ENCODE data around the gene RNLS. TPM values are rescaled to one million over a fixed set of nuclear protein-coding genes. Genes with fewer than 3 reads are reported as not detected.

The RNLS gene
- total RNA-seq, 1 donor from 2014 or later: 11.9 TPM

DNA sequence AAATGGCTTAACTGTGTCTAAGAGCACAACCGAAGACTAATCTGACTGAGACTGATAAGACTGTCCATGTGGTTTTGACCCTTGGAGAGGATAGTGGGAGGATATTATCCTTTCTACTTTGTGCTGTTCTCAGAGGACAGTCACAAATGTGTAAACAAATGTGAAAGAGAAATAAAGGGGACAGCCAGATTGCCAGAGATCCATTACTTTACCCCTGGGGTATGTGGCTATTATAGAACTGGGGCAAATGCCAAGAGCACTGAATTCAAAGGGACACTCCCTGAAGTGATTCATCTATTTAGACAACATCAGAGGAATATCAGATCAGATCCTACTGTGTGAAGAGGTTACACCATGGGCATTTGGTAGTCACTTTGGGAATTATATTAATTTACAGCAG is 154.7 kb downstream of the RNLS start:
- DNase-seq: no peak

DNA sequence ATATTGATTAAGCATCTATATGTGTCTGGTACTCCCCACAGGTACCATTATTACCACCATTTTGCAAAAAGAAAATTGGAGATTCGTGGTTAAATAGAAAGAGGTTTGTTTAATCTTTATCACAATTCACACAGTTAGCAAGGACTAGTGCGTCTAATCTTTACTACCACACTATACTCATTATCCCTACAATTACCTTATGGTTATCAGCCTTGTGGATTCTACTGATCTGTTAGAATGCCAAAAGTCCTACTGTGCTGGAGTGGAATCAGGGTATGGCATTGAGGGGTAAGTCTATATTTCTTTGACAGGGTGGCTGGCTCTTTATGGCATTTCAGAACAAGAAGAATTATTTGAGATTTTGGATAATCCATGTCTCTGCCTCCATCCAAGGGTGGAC is 156.1 kb downstream of the RNLS start:
- no peak for DNase-seq

DNA sequence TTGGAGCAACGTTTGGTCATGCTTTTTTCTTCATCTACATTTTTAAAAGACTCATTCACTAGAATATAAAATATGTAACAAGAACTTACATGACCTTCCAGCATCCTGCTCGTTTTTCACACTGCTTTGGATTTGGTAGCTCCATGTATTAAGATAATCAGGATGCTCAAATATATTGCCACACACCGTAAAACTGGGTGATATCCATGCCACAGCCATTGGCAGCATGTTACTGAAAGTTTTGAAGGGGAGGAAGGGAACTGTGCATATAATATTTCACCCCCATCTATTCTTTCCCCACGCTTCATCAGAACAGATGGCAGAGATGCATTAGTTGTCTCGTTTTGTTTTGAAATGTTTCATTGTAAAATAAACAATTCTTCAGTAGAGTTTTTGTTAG is 158.2 kb downstream of the RNLS start:
- no peak for DNase-seq

DNA sequence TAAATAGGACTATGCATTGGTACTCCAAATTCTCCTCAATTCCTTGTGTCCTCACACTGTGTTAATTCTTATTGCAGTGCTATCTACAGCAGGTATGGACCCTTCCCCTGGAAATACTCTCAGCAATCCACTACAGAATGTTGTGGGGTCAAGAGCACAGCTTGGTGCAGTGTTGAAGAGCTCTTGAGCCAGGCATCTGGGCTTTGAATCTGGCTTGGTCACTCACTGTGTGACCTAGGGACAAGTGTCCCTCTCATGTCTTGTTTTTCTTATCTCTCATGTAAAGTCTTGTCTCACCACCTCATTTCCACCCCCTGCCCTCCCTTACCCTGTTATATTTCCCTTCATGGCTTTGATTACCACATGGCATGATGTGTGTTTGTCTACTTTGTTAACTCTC is 159.4 kb downstream of the RNLS start:
- no peak for DNase-seq

DNA sequence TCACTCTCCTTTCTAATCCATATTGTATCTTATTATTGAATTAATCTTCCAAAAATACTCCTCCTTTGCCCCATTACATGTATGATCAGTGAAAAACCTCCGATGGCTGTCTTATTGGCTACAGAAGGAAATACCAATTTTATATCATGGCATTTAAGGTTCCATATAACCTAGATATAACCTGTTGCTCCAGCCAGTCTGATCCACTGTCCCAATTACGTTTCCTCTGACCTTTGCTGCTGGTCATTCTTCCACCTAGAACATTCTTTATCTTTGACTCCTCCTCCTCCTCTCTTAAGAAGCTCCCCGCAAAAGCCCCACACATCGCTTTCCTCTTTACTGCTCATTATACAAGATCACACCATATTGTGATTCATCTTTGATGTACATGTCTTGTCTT is 161.5 kb downstream of the RNLS start:
- no peak for DNase-seq

DNA sequence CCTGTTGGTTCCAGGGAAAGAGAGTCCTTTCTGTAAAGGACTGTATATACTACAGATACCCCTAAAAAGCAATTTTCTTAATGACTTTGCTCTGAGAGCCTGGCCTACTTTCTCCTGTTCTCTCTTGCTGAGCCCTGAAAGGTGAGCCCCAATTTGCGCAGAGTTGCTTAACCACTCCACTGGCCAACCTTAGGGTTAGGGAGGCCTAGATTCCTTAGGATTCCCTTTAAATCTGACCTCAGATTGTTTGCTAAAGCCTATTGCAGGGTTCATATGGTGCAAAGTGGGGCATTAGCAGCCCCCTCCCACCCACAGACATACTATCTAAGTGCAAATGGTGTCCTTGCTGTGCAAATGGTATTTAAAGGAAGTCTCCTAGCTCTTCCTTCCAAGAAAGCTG is 164.2 kb downstream of the RNLS start:
- DNase-seq: no peak

DNA sequence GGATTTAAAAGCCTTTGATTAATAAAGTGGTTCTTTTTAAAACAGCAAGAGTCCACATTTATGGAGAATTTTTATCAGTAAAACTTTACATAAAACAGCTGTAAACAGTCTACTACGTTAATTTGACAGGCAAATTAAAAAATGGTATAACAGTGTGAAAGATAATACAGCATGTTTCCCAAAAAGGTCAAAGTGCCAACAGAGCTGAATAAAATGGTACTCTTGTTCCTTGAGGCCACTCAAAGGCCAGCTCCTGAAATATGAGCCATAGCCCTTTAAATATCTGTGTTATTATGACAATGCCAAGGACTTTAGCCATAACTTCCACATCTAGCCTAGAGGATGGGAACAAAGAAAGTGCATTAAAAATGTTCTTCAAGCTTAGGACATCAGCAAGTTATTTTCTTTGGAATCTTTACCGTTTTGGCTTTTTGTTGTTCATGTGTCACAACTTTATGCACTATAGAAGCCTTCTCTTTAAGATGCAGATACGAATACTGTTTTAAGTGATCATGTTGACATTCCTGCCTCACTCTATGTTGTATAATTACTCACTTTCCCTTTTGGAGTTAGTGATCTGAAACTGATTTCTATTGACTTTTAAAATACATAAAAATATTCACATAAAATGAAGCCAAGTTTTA is 165.6 kb downstream of the RNLS start:
- DNase-seq: peak; percentile 32

DNA sequence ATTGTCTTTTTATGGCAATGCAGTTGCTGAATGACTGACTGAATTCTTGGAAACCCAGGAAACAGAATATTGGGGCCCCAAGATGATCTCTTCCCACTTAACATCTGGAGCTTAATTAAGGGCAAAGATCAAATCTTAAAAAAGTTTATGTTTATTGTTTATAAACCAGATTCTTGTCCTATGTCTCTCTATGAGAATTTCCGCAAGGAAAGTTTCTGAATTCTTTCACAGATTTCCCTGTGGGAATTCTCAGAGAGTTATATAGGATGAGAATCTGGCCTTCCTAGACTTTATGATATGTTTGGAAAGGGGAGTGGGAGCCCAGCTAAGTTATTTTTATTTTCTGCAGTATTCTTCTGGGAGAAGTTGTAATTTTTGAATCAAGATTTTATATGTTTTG is 166.3 kb downstream of the RNLS start:
- DNase-seq: peak; percentile 38

DNA sequence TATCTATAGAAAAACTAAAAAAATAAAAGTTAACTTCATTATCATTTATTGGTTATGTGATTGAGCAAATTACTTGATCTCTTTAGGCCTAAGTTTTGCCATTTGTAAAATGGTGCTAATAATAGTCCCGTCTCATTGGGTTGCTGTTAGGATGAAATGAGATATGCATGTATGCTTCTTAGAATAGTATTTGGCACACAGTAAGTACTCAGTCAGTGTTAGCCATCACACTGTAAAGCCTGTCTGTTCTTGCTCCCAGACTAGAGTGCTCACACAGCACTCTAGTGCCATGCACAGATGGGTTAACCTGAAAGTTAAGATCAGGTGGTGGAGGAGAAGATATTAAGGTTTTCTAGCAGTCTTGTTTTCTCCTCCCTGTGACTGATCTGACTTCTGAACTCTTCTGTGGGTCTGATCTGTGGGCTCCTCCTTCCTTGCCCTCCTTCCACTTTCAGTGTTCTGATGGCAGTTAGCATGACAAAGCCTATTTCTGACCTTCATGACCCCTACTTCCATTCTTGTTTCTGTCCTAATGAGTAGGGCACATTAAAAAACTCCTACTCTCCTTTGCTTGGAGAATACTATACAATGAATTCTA is 167.5 kb downstream of the RNLS start:
- no peak for DNase-seq

DNA sequence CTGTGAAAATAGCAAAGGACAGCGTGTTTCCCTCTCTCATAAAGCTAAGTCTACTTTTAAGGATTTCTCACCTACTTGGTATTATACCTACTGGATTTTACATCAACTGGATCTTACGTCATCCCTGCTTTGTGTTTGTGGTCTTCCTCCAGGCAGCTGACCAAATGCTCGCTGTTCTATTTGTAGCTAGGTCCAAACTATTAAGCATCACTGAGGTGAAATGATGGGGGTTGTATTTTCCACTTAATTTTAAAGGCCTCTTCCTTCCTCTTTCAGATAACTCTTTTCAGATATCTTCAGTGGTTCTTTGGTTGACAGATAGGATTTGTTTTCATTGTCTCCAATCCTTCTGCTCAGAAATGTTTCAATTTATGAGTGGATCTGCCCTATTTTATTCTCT is 169.7 kb downstream of the RNLS start:
- no peak for DNase-seq

DNA sequence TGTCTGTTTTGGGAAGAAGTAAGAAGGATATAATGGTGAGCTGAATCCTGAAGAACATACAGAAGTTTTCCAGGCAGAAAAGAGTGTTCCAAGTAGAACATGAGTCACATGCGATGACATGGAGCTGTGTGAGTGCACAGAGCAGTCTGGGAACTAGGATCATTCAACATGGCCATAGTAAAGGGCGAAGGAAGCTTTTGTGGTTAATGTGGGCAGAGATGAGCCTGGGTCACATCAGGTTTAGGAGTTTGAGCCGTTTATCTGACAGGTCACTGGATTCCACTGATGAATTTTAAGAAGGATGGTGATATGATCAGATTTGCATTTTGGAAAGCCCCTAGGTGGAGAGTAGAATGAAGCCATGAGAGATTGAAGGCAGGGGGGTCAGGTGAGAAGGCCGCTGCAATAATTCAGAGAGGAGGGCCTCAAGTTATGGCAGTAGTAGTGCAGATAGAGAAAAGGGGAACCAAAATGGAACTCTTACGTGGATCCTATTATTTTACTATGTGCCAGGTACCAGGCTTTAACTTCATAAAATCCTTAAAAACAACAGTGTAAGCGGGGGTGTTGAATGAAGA is 171.3 kb downstream of the RNLS start:
- DNase-seq: no peak

DNA sequence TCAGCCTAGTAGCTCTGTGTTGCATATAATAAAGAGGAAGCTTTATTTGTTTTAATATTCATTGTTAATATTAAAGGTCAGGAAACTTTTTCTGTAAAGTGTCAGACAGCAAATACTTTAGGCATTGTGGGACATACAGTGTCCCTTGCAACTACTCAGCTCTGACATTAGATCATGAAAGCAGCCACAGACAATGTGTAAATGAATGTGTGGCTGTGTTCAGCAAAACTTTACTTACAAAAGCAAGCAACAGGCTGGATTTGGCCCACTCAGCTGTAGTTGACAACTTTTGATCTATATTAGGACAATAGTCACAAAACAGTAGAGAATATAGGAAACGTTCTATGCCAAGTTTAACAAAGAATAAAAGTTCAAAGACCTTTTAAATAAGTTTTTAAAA is 173.3 kb downstream of the RNLS start:
- no peak for DNase-seq

DNA sequence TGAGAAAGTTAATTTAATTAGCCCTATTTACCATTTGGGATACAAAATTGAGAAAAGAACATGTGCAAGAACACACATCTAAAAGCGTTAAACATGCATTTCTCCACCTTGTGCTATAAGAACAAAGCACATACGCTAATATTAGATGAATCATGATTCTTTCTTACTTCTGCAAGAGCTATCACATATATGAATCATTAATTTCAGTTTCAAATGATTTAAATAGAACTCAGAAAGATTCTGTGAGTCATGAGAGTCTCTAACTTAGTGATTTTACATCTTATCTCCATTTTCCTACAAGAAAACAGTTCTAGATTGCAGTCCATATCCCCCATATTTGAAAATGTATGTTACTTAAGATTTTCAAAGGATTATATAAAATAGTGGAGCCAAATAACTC is 173.9 kb downstream of the RNLS start:
- no peak for DNase-seq

DNA sequence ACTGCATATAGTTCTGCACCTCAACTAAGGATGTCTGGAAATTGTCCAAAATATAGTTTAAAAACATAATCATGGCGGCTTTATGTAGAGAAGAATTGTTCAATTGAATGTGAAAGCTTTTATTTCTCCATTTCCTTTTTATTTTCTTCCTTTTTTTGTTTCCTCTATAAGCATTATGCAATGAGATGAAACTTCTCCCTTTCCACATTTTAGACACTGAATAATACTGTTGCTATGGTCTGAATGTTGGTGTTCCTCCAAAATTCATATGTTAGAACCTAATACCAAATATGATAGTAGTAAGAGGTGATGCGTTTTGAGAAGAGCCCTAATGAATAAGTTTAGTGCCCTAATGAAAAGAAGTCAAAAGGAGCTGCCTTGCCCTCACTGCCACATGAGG is 175.0 kb downstream of the RNLS start:
- no peak for DNase-seq

DNA sequence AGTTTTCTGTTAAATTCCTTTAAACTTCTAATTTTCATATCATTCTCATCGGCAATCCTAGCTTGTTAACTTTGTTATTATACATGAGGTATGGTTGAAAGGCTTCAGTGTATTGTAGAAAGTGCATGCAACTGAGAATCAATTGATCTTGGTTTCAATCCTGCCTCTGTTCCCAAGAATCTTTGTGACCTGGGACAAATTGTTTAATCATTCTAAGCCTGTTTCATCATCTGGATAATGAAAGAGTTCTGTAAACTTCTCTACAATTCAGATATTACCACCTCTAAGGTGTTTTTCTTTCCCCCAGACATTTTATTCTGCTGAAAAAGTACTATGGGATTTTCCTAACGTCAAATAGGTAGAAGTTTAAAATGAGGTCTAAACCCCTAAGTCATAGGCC is 179.0 kb downstream of the RNLS start:
- DNase-seq: no peak

DNA sequence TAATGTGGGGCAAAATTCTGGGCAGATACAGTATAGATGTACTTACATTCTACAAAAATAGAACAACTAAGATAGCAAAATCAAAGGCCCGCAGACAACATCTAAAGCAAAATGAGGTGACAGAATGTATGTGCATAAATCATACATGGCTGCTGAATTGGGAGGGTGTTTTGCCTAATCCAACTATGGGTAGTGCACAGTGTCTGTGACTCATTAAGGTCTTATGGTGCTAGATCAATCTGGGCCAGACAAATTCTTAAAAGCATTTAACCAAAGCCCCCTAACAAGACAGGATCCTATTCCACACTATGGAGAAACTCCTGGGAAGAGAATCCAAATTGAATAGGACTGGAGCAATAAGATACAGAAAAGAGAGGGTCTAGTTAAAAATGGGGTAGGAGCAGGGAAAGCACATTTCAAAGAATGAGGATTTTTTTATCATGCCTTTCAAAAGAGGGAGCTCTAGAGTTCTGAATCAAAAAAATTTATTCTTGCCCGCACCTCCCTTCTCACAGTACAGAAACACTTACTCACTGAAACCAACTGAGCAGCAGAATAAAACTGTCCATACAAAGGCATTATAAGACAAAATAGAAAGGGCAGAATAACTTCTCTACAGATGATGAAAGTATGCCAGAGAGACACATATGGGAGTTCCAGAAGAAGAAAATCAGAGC is 181.3 kb downstream of the RNLS start:
- no peak for DNase-seq

DNA sequence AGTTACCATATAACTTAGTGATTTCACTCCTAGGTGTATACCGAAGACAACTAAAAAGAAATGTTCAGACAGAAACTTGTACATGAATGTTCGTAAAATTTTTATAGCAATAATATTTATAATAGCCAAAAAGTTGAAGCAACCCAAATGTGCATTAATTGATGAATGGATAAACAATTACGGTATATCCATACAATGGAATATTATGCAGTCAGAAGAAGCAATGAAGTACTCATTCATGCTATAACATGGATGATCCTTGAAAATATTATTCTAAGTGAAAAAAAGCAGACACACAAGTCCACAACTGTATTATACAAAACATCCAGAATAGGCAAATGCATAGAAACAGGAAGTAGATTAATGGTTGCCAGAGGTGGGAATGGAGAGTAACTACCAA is 183.9 kb downstream of the RNLS start:
- DNase-seq: no peak

DNA sequence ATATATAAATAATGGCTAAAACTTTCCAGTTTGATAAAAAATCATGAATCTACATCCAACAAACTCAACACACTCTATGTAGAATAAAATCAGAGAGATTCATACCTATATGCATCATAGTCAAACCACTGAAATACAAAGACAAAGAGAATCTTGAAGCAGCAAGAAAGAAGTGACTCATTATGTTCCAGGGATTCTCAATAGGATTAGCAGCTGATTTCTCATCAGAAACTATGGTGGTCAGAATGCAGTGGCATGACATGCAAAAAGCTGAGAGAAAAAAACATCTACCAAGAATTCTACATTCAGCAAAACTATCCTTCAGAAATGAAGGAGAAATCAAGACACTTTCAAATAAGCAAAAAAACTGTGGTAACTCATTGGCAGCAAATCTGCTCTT is 187.4 kb downstream of the RNLS start:
- DNase-seq: no peak

DNA sequence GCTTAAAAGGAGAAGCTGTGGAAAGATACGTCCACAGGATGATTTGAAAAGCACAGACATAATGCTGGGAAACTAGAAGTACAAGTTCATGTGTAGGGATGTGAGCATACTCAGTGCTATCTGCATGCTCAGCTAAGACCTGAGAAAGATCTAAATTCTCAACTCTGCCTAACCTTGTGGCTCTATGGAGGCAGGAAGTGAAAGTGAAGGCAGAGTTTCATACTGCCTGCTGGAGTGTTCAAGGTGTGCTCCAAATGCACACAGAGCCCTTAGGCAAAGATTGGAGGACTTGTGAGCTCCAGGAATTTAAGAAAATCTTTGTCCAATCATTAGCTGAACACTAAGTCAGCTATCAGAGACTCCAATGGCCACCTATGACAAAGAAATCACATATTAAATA is 190.9 kb downstream of the RNLS start:
- no peak for DNase-seq

DNA sequence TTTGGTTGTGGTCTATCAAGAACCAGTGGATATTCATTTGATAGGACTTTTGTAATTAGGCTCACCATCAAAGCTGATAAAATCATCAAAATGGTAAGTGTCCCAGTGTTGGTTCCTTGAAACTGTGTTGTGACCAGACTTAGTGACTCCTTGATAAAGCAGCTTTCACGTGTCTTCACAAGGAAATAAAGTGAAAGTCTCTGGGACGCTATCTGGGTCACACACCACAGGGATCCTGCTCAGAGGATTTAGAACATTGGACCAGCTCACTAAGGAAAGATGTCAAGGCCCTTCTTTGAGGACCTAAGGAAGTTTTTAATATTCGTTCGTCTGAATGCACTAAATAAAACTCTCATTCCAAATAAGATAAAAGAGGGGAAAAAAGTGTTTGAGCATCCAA is 193.1 kb downstream of the RNLS start:
- no peak for DNase-seq

DNA sequence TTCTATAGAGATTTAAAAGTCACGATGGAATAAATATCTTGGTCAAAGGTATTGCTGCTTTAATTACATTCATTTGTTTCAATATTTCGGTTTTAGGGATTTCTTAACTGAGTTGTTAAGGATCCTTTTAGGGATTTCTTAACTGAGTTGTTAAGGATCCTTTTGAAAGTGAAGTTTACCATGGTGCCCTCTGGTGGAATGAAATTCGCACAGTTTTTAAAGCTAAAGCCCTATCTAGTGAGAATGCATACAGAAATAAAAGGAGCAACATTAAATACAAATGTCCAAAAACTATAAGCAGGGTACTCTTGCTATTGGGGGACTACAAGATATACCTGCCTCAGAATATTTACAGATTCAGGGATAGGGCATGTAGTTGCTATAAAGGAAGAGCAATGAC is 193.7 kb downstream of the RNLS start:
- DNase-seq: peak; percentile 81

DNA sequence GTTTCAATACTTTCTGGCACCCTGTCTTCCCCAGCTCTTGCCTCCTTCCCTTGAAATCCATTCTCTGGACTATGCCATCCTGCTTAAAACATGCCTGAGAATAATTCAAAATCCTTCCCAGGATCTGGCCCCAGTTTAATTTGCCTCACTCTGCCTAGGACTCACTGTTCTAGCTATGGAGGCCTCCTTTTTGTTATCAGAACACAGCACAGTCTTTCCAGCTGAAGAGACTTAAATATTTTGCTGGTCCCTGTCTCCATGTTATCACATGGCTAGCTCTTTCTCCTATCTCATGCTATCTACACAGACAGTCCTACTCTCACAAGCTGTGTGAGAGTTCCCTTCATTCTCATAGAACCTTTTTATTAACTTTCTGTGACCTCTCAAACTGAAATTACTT is 194.8 kb downstream of the RNLS start:
- no peak for DNase-seq

DNA sequence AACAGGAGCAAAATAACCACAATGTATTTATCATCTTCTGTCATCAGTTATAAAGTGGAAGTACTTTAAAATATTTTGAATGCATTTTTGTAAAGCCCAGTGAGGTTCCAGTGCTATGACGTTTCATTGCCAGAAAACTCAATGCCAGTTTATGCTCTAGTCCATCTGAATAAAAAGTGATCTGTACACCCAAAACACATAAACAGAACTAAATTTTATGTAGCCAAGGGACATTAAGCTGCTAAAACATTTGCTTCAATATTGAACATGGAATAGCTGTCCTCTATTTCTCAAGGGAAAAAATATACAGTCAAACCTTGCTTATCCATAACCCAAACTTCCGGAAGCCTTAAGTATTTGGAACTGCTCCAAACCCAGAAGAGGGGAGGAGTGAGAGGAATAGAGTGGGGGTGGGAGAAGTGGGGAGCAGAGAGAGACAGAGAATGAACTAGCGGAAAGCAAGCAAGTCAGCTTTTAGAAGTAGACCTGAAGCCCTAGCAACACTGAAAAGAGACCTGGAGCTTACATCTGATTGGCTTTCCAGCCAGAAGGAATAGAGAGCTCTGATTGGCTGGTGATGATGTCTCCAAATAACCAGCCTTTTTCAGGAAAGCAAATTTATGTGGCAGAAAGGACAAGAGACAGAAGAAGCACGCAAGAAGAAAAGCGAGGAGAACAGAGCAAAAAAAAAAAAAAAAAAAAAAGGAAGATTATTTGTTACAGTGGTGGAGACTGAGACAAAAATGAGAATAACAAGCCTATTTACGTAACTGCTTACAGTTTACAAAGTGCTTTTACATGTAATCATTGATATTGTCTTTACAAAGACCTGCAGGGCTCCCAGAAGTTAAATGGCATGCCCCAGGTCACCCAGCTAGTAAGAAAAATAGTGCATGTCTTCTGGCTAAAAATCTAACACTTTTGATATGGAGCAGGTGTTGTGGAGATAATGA is 196.0 kb downstream of the RNLS start:
- peak; percentile 83 for DNase-seq

Measured in tongue (tissue), 2 donors.